ENCODE results near the gene MCOLN2. TPM values are rescaled to one million over a fixed set of nuclear protein-coding genes. Genes with fewer than 3 reads are reported as not detected.

MCOLN2 gene
- total RNA-seq, 2 donors from 2014 or later: 25.6 to 43.8 TPM

- Mint-ChIP-seq H3K27ac (no peak overlapping the region), H3K9me3 (no peaks in the 10 kb centered on the region), H3K4me3 (no peak overlapping the region), H3K36me3 (ENCODE audit: low read depth) (no peaks in the 10 kb centered on the region), H3K27me3 (peaks cover 2% of the 10 kb centered on the region), H3K4me1 (no peaks in the 10 kb centered on the region)
- ATAC-seq (replicated peaks): no peak
Measured at GRCh38 chr1:84883286-84883685, 113.6 kb downstream of the MCOLN2 start.

- H3K36me3 Mint-ChIP-seq (ENCODE audit: low read depth): no peaks in the 10 kb centered on the region
- ATAC-seq (replicated peaks): no peak
- no peak overlapping the region for H3K27ac Mint-ChIP-seq
- H3K27me3 Mint-ChIP-seq: peaks cover 7% of the 10 kb centered on the region
- no peaks in the 10 kb centered on the region for H3K4me1 Mint-ChIP-seq
- H3K9me3 Mint-ChIP-seq: no peaks in the 10 kb centered on the region
- no peak overlapping the region for H3K4me3 Mint-ChIP-seq
Measured at GRCh38 chr1:84877592-84877991, 119.3 kb downstream of the MCOLN2 start.

GRCh38 chr1:84876353-84876752 is 120.6 kb downstream of the MCOLN2 start:
- Mint-ChIP-seq H3K27ac (no peak overlapping the region), H3K27me3 (peaks cover 9% of the 10 kb centered on the region), H3K4me3 (no peak overlapping the region), H3K4me1 (no peaks in the 10 kb centered on the region), H3K9me3 (no peaks in the 10 kb centered on the region), H3K36me3 (ENCODE audit: low read depth) (no peaks in the 10 kb centered on the region)
- peak; percentile 46 for ATAC-seq (replicated peaks)

Other genes with a start within 250 kb of the MCOLN2 start
- gene LPAR3, start 103.9 kb downstream of the MCOLN2 start, total RNA-seq: 1 to 10 TPM in 1 of 2 donors, not detected in 1; 1.1 TPM
- gene MCOLN3, start 51.4 kb upstream of the MCOLN2 start, total RNA-seq: under 1 TPM; 0.43 to 0.90 TPM
- 1 to 10 TPM; 1.4 to 2.3 TPM for gene SYDE2, start 203.9 kb upstream of the MCOLN2 start, total RNA-seq

Data from activated T-helper 17 cell treated with anti-CD3 and anti-CD28 coated beads, Interleukin-2, amount 50 U/mL, for 72 hours (primary cell).